ENCODE results near the gene CGB1.
"Not testable (repeated sequence)": the region's sequence is repeated elsewhere in the genome, so short reads cannot be mapped to it uniquely, and the experiment has no call there.

DNA sequence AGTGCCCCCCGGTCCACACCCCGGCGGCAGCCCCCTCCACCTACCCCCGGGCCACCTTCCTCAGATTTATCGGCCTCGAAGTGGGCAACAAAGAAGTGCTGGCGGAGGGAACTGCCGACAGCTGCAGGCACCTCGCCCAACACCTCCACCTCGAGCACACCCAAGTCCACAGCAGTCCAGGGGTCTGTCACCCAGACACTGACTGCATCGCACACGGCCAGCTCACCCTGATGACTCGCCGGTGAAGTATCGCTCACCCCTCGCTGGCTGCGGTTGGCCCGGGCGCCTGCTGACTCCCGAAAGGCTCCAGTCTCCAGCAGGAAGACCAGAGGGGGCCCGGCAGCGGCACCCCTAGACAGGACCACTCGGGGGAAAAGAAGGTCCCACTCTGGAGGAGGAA lies 11.1 kb downstream of the CGB1 start:
- TF ChIP-seq, protein P1, sequence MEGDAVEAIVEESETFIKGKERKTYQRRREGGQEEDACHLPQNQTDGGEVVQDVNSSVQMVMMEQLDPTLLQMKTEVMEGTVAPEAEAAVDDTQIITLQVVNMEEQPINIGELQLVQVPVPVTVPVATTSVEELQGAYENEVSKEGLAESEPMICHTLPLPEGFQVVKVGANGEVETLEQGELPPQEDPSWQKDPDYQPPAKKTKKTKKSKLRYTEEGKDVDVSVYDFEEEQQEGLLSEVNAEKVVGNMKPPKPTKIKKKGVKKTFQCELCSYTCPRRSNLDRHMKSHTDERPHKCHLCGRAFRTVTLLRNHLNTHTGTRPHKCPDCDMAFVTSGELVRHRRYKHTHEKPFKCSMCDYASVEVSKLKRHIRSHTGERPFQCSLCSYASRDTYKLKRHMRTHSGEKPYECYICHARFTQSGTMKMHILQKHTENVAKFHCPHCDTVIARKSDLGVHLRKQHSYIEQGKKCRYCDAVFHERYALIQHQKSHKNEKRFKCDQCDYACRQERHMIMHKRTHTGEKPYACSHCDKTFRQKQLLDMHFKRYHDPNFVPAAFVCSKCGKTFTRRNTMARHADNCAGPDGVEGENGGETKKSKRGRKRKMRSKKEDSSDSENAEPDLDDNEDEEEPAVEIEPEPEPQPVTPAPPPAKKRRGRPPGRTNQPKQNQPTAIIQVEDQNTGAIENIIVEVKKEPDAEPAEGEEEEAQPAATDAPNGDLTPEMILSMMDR (IDR thresholded peaks at IDR 0.05) = not testable (repeated sequence)
- TF ChIP-seq POLR2A (IDR thresholded peaks at IDR 0.05) = not testable (repeated sequence)

Measured in thyroid gland (tissue), 4 donors.